ENCODE data around the gene ADAMTSL1.

Gene ADAMTSL1

GRCh38 chr9:18543406-18544192, 69.6 kb downstream of the ADAMTSL1 start:
- DNase-seq (ENCODE audit: low read depth) = peak; percentile 84

GRCh38 chr9:18544456-18544855, 70.5 kb downstream of the ADAMTSL1 start:
- TF ChIP-seq CTCF (conservative IDR thresholded peaks at IDR 0.05; ENCODE audit: control insufficient read depth, insufficient read depth, low read depth, low read length) = no peak
- no peak overlapping the region for H3K4me3 ChIP-seq (ENCODE audit: control insufficient read depth, low read depth, low read length)
- peak; percentile 66 for DNase-seq (ENCODE audit: low read depth)

More at GRCh38 chr9:18543406-18544192, 69.6 kb downstream of the ADAMTSL1 start:
- no peak overlapping the region for H3K4me3 ChIP-seq (ENCODE audit: control insufficient read depth, low read depth, low read length)
- no peak for TF ChIP-seq CTCF (conservative IDR thresholded peaks at IDR 0.05; ENCODE audit: control insufficient read depth, insufficient read depth, low read depth, low read length)

- no peak overlapping the region for H3K4me3 ChIP-seq (ENCODE audit: control insufficient read depth, low read depth, low read length)
- DNase-seq (ENCODE audit: low read depth) = no peak
- TF ChIP-seq CTCF (conservative IDR thresholded peaks at IDR 0.05; ENCODE audit: control insufficient read depth, insufficient read depth, low read depth, low read length) = no peak
Observed at GRCh38 chr9:18545636-18546360, 71.8 kb downstream of the ADAMTSL1 start.

GRCh38 chr9:18548456-18548855, 74.5 kb downstream of the ADAMTSL1 start:
- DNase-seq (ENCODE audit: low read depth) = no peak
- no peak for TF ChIP-seq CTCF (conservative IDR thresholded peaks at IDR 0.05; ENCODE audit: control insufficient read depth, insufficient read depth, low read depth, low read length)
- H3K4me3 ChIP-seq (ENCODE audit: control insufficient read depth, low read depth, low read length) = no peak overlapping the region

- no peak for DNase-seq (ENCODE audit: low read depth)
- TF ChIP-seq CTCF (conservative IDR thresholded peaks at IDR 0.05; ENCODE audit: control insufficient read depth, insufficient read depth, low read depth, low read length) = no peak
Observed at GRCh38 chr9:18549772-18550171, 75.8 kb downstream of the ADAMTSL1 start.

GRCh38 chr9:18550286-18550685, 76.3 kb downstream of the ADAMTSL1 start:
- DNase-seq (ENCODE audit: low read depth) = no peak
- H3K4me3 ChIP-seq (ENCODE audit: control insufficient read depth, low read depth, low read length) = no peak overlapping the region
- no peak for TF ChIP-seq CTCF (conservative IDR thresholded peaks at IDR 0.05; ENCODE audit: control insufficient read depth, insufficient read depth, low read depth, low read length)

More at GRCh38 chr9:18549772-18550171, 75.8 kb downstream of the ADAMTSL1 start:
- H3K4me3 ChIP-seq (ENCODE audit: control insufficient read depth, low read depth, low read length) = no peak overlapping the region
